ENCODE results near the gene ANP32E.

GRCh38 chr1:150257624-150258585, 22.0 kb upstream of the ANP32E start, which contains the start of gene CA14:
- TF ChIP-seq GATA2 (IDR thresholded peaks at IDR 0.05; ENCODE audit: low read depth, low read length) (no peak), GATA3 (IDR thresholded peaks at IDR 0.05; ENCODE audit: low read depth, low read length) (no peak)
